ENCODE data around the gene OSBPL7. TPM values are rescaled to one million over a fixed set of nuclear protein-coding genes. Genes with fewer than 3 reads are reported as not detected.

The OSBPL7 gene
- total RNA-seq, 1 experiment from 2014 or later = 13.0 TPM

- H2AK5ac ChIP-seq (ENCODE audit: insufficient read length, low read length) = no peak overlapping the region
- no peak overlapping the region for H3K14ac ChIP-seq (ENCODE audit: insufficient read depth, low read length)
- no peak overlapping the region for H2BK15ac ChIP-seq (ENCODE audit: low read depth, low read length)
- H3K79me2 ChIP-seq (ENCODE audit: insufficient read depth, low read length) = no peaks in the 10 kb centered on the region; the same call in 1 of the 2 replicates
- no peak overlapping the region for H2BK120ac ChIP-seq (ENCODE audit: low read depth, low read length, poor library complexity, severe bottlenecking)
- H3K23ac ChIP-seq (ENCODE audit: insufficient read length, low read depth, low read length) = no peak overlapping the region
- Mint-ChIP-seq H3K36me3 (ENCODE audit: insufficient read depth in 1 of 3, low read depth in 3 of 3) (peaks cover 0 to 2% (median 0%) of the 10 kb centered on the region in 3 experiments; a peak in 1 of 7 replicates), H3K27me3 (ENCODE audit: low read depth) (peaks cover 64% of the 10 kb centered on the region), H3K4me1 (peaks cover 31 to 53% of the 10 kb centered on the region in 2 experiments), H3K9me3 (no peaks in the 10 kb centered on the region), H3K27ac (no peak overlapping the region), H3K4me3 (peak overlapping the region in 1 of 2 experiments; percentile 46; a peak in 1 of 5 replicates)
- no peaks in the 10 kb centered on the region for H4K20me1 ChIP-seq (ENCODE audit: control insufficient read depth, insufficient read depth, insufficient read length)
- no peak overlapping the region for H3T11ph ChIP-seq (ENCODE audit: low read length)
- H2BK20ac ChIP-seq (ENCODE audit: low read depth, low read length, poor library complexity, severe bottlenecking) = no peak overlapping the region
- no peak overlapping the region for H3K27ac ChIP-seq (ENCODE audit: insufficient read length, low read depth, low read length)
- no peaks in the 10 kb centered on the region; the same call in 1 of the 2 replicates for H3K4me1 ChIP-seq (ENCODE audit: insufficient read depth, low read length)
- H3K18ac ChIP-seq (ENCODE audit: insufficient read length, low read depth, low read length) = no peak overlapping the region
- peaks cover 39% of the 10 kb centered on the region for H3K27me3 ChIP-seq (ENCODE audit: insufficient read depth, low read length)
- DNase-seq = no peak
- H4K91ac ChIP-seq (ENCODE audit: insufficient read length, low read depth, low read length) = no peak overlapping the region
- no peak overlapping the region for H4K8ac ChIP-seq (replicated peaks; ENCODE audit: insufficient read length, low read depth, low read length)
- peaks cover 11% of the 10 kb centered on the region for H3K23me2 ChIP-seq (ENCODE audit: insufficient read length, low read depth, low read length, poor library complexity, severe bottlenecking)
- no peak overlapping the region for H3K4ac ChIP-seq (ENCODE audit: low read depth, low read length)
- H3K4me2 ChIP-seq (ENCODE audit: insufficient read depth, insufficient read length, low read length) = no peak overlapping the region
- H2AFZ ChIP-seq (ENCODE audit: low read length) = no peak overlapping the region
- peak; percentile 57 for TF ChIP-seq CTCF (conservative IDR thresholded peaks at IDR 0.05)
- no CpG with 5 or more reads among the region's 4 CpGs for WGBS (ENCODE audit: extremely low coverage, insufficient read length, low lambda C conversion rate)
- no peak overlapping the region for H4K5ac ChIP-seq (ENCODE audit: insufficient read length, low read depth, low read length)
- H3K9me3 ChIP-seq (ENCODE audit: control insufficient read depth, low read depth, low read length) = no peaks in the 10 kb centered on the region
- no peak overlapping the region for H2BK12ac ChIP-seq (ENCODE audit: insufficient read length, low read depth, low read length)
- no peak overlapping the region for H3K9ac ChIP-seq (ENCODE audit: extremely low read depth, insufficient read length, low read length)
- H3K79me1 ChIP-seq (ENCODE audit: insufficient read depth, low read depth, low read length, poor library complexity, severe bottlenecking) = no peaks in the 10 kb centered on the region
- H3K56ac ChIP-seq (ENCODE audit: insufficient read length, low read depth, low read length) = no peak overlapping the region
- H2BK5ac ChIP-seq (ENCODE audit: insufficient read length, low read length) = no peak overlapping the region
Observed at GRCh38 chr17:47844814-47845715, 23.5 kb upstream of the OSBPL7 start.

Data from H9 (cell line).